Vagina (tissue), 2 donors: ENCODE results near the gene PLK5.

ENCODE experiments used
- CTCF ChIP-seq, 3 experiments: fragments of 450-650 bp in 2 of 3; fragments of 200-600 bp in 1 of 3; sonication (generic) in 1 of 3; IDR thresholded peaks; one replicate each; pipeline ENCODE4 v1.5.1; 2017 to 2019; ENCODE audit warnings: antibody characterized with exemption in 3 of 3, mild to moderate bottlenecking in 2 of 3, moderate library complexity in 2 of 3
- POLR2A ChIP-seq, 2 donors: fragments of 450-650 bp; IDR thresholded peaks; one replicate each; pipeline ENCODE4 v1.6.1; 2017; ENCODE audit warnings: antibody characterized with exemption in 2 of 2, mild to moderate bottlenecking in 2 of 2, moderate library complexity in 2 of 2

- TF ChIP-seq POLR2A (IDR thresholded peaks at IDR 0.05) (no peak), CTCF (IDR thresholded peaks at IDR 0.05) (no peak)
Observed at GRCh38 chr19:1528596-1529429, 4.9 kb downstream of the PLK5 start.
